CD4-positive, alpha-beta T cell (primary cell): ENCODE measurements around the gene TTLL11. TPM values are rescaled to one million over a fixed set of nuclear protein-coding genes. Genes with fewer than 3 reads are reported as not detected.

Experiments used
- ATAC-seq: fragments of 200-7000 bp; cut with Tn5 transposase; one replicate; pipeline ENCODE4 v1.10.0; 2022; ENCODE audit warnings: mild to moderate bottlenecking; ENCODE audit not compliant: poor library complexity
- CTCF ChIA-PET: fragments of 350-600 bp; sonication (Branson Sonifier 250); formaldehyde crosslinking; loops from one replicate; lab custom pipeline; 2021; ENCODE audit warnings: antibody characterized with exemption, inconsistent platforms; lab: Charles Lee
- POLR2A ChIA-PET: fragments of 350-600 bp; sonication (Branson Sonifier 250); formaldehyde crosslinking; loops from one replicate; lab custom pipeline; 2021; ENCODE audit warnings: antibody characterized with exemption, inconsistent platforms; lab: Charles Lee
- DNase-seq, 14 experiments: peaks; one replicate each; pipeline ENCODE4 v3.0.0-alpha.2; 2013 to 2020; ENCODE audit warnings: mixed read lengths in 2 of 14
- H3K27ac ChIP-seq, 2 donors: one replicate each; pipeline versions ENCODE4 v1.5.1 to v1.7.0; 2013; ENCODE audit warnings: low read length in 2 of 2, low read depth in 1 of 2, mild to moderate bottlenecking in 1 of 2
- H3K27me3 ChIP-seq, 2 experiments: 1 replicate in 1 of 2; 2 replicates in 1 of 2; pipeline versions ENCODE4 v1.6.1 to v1.7.0; 2013; ENCODE audit warnings: low read length in 2 of 2, control low read depth in 1 of 2, mild to moderate bottlenecking in 1 of 2, moderate library complexity in 1 of 2; ENCODE audit not compliant: insufficient read depth in 2 of 2, control insufficient read depth in 1 of 2
- H3K36me3 ChIP-seq: one replicate; pipeline ENCODE4 v1.6.1; 2013; ENCODE audit warnings: low read length, control low read depth; ENCODE audit not compliant: insufficient read depth
- H3K4me1 ChIP-seq: one replicate; pipeline ENCODE4 v1.6.1; 2013; ENCODE audit warnings: low read length, control low read depth; ENCODE audit not compliant: insufficient read depth
- H3K4me3 ChIP-seq: one replicate; pipeline ENCODE4 v1.5.1; 2013; ENCODE audit warnings: mild to moderate bottlenecking, low read length, moderate library complexity
- H3K9me3 ChIP-seq, 2 experiments: 1 replicate in 1 of 2; 2 replicates in 1 of 2; pipeline versions ENCODE4 v1.6.1 to v1.7.0; 2013; ENCODE audit warnings: low read length in 2 of 2, mild to moderate bottlenecking in 2 of 2, control low read depth in 1 of 2, moderate library complexity in 1 of 2; ENCODE audit not compliant: control insufficient read depth in 1 of 2, insufficient read depth in 1 of 2
- H3K27ac Mint-ChIP-seq: one replicate; pipeline ENCODE4 v1.8.0; 2020; ENCODE audit warnings: mixed read lengths
- H3K27me3 Mint-ChIP-seq: one replicate; pipeline ENCODE4 v1.8.0; 2021; ENCODE audit warnings: mixed read lengths
- H3K36me3 Mint-ChIP-seq: one replicate; pipeline ENCODE4 v1.8.0; 2021; ENCODE audit warnings: low read depth, mixed read lengths
- H3K4me1 Mint-ChIP-seq: one replicate; pipeline ENCODE4 v1.8.0; 2021; ENCODE audit warnings: low read depth, mixed read lengths
- H3K4me3 Mint-ChIP-seq: one replicate; pipeline ENCODE4 v1.8.0; 2020; ENCODE audit warnings: mild to moderate bottlenecking, mixed read lengths
- H3K9me3 Mint-ChIP-seq: one replicate; pipeline ENCODE4 v1.8.0; 2020; ENCODE audit warnings: mixed read lengths
- intact Hi-C, 2 experiments: fragments of 100-400 bp; cut with DNase I in 1 of 2; cut with micrococcal nuclease in 1 of 2; formaldehyde crosslinking; loops; one replicate each; pipeline versions ENCODE4 v1.15.1 to v1.9.0; 2023 to 2025; cut with DNase I, micrococcal nuclease
- total RNA-seq, 174 experiments: library from RNA in 2 of 174; stranded (reverse) in 2 of 174; gene quantifications; one replicate each; pipeline ENCODE4 v1.2.3 and lab custom pipeline; 2021 to 2026
- TF ChIP-seq, protein P1 (sequence below): fragments of 200-600 bp; IDR thresholded peaks from one replicate; pipeline ENCODE4 v1.8.0; 2022; ENCODE audit warnings: antibody characterized with exemption, mild to moderate bottlenecking

TTLL11 gene
- total RNA-seq, 2 experiments from 2014 or later: 1.6 to 2.3 TPM

DNA sequence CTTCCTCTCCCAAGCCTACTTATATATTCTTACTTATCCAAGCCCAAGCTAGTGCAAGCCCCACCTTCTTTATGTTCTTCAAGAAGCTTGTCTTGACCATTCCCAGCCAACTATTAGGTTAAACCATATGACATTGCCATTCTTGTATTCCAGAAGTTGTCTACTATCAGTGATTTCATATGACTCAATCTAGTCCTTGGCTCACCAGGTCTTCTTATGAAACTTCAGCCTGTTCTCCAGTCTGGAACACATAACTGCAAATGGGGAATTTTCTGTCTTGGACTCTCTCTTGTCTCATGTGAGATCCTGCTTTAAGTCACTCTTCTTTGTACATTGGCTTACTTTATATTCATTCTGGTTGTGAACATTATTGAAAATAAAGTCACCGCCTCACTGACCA, 130.7 kb downstream of the TTLL11 start:
- Histone ChIP-seq H3K27me3 (no peaks in the 10 kb centered on the region), H3K4me1 (no peaks in the 10 kb centered on the region), H3K27ac (no peak overlapping the region), H3K4me3 (no peak overlapping the region), H3K36me3 (no peaks in the 10 kb centered on the region), H3K9me3 (no peaks in the 10 kb centered on the region)
- Mint-ChIP-seq H3K27ac (no peak overlapping the region), H3K4me3 (no peak overlapping the region), H3K36me3 (peaks cover under 1% of the 10 kb centered on the region), H3K27me3 (no peaks in the 10 kb centered on the region), H3K4me1 (no peaks in the 10 kb centered on the region), H3K9me3 (no peaks in the 10 kb centered on the region)
- no peak for ATAC-seq
- ChIA-PET POLR2A (no interaction called here), CTCF (interaction anchor here (1.8 kb wide), 1 partner anchor 14 kb away, joined by 4 read pairs; no protein-coding TSS in a partner anchor)
- TF ChIP-seq, protein P1, sequence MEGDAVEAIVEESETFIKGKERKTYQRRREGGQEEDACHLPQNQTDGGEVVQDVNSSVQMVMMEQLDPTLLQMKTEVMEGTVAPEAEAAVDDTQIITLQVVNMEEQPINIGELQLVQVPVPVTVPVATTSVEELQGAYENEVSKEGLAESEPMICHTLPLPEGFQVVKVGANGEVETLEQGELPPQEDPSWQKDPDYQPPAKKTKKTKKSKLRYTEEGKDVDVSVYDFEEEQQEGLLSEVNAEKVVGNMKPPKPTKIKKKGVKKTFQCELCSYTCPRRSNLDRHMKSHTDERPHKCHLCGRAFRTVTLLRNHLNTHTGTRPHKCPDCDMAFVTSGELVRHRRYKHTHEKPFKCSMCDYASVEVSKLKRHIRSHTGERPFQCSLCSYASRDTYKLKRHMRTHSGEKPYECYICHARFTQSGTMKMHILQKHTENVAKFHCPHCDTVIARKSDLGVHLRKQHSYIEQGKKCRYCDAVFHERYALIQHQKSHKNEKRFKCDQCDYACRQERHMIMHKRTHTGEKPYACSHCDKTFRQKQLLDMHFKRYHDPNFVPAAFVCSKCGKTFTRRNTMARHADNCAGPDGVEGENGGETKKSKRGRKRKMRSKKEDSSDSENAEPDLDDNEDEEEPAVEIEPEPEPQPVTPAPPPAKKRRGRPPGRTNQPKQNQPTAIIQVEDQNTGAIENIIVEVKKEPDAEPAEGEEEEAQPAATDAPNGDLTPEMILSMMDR: no peak
- no peak for DNase-seq
- intact Hi-C loops: no loop called here

DNA sequence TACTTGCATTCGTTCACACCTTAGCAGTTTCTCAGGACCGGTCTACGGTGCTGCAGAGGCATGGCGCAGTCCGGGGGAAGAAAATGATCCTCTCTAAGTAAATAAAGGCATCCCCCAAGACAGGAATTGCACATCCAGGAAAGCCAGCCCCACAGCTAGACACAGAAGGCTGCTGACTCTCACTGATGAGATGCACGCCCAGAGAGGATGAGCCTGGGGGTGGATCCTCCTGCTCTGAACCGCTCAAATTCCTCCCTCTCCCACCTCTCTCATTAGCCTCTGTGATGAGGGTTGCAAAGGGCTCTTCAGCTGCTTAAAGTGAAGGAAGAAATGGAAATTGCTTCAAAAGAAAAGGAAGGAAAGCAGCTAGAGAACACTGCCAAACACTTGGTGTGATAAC, 132.4 kb downstream of the TTLL11 start:
- POLR2A ChIA-PET: no interaction called here
- intact Hi-C loops: no loop called here
- ATAC-seq: no peak

DNA sequence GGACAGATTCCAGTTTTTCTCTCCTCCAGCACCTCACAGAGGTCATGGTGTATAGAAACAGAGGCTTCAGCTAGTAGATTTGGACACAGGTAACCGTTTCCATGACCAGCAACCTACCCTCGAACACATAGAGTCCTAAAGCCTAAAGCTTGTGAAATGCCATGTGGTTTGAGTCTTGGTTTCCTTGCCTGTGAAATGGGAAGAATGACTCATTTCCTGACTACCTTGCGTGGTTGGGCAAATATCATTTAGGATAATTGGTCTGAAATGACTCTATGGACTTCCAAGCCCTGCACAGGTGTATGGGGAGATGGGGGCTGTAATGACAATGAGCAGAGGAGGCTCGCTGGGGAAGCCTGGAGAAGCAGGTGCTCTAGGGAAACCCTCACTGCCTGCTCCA, 134.6 kb downstream of the TTLL11 start:
- H3K27me3 Mint-ChIP-seq: no peaks in the 10 kb centered on the region
- DNase-seq (no peak), ATAC-seq (no peak)
- H3K4me3 Mint-ChIP-seq: no peak overlapping the region
- no peaks in the 10 kb centered on the region for H3K4me1 ChIP-seq
- H3K9me3 Mint-ChIP-seq: no peaks in the 10 kb centered on the region
- TF ChIP-seq, protein P1: no peak
- intact Hi-C loops: no loop called here
- no peaks in the 10 kb centered on the region for H3K27me3 ChIP-seq
- no peak overlapping the region for H3K27ac ChIP-seq
- H3K9me3 ChIP-seq: no peaks in the 10 kb centered on the region
- no peak overlapping the region for H3K27ac Mint-ChIP-seq
- ChIA-PET POLR2A (no interaction called here), CTCF (no interaction called here)
- no peaks in the 10 kb centered on the region for H3K36me3 Mint-ChIP-seq
- no peak overlapping the region for H3K4me3 ChIP-seq
- no peaks in the 10 kb centered on the region for H3K4me1 Mint-ChIP-seq
- no peaks in the 10 kb centered on the region for H3K36me3 ChIP-seq

More for the DNA sequence above, 132.4 kb downstream of the TTLL11 start:
- H3K4me1 ChIP-seq: no peaks in the 10 kb centered on the region
- DNase-seq: no peak
- no peak overlapping the region for H3K27ac Mint-ChIP-seq
- TF ChIP-seq, protein P1: no peak
- CTCF ChIA-PET: no interaction called here
- no peaks in the 10 kb centered on the region for H3K27me3 Mint-ChIP-seq
- H3K9me3 ChIP-seq: no peaks in the 10 kb centered on the region
- H3K36me3 ChIP-seq: no peaks in the 10 kb centered on the region
- no peaks in the 10 kb centered on the region for H3K4me1 Mint-ChIP-seq
- H3K4me3 Mint-ChIP-seq: no peak overlapping the region
- no peaks in the 10 kb centered on the region for H3K27me3 ChIP-seq
- H3K27ac ChIP-seq: no peak overlapping the region
- no peaks in the 10 kb centered on the region for H3K36me3 Mint-ChIP-seq
- H3K4me3 ChIP-seq: no peak overlapping the region
- no peaks in the 10 kb centered on the region for H3K9me3 Mint-ChIP-seq
